HepG2 (cell line): ENCODE results near the gene TCN2. TPM values are rescaled to one million over a fixed set of nuclear protein-coding genes. Genes with fewer than 3 reads are reported as not detected.

Experiments used
- ATRX ChIP-seq: sonication (generic); formaldehyde crosslinking; IDR thresholded peaks from 2 replicates; pipeline ENCODE4 v1.4.0; 2020; ENCODE audit warnings: missing genetic modification reagents, borderline replicate concordance
- CENPX ChIP-seq: sonication (generic); formaldehyde crosslinking; IDR thresholded peaks from 2 replicates; pipeline ENCODE4 v1.9.0; 2021; ENCODE audit warnings: mild to moderate bottlenecking, missing genetic modification reagents, moderate library complexity
- FIP1L1 ChIP-seq: fragments of 200-400 bp; formaldehyde crosslinking; IDR thresholded peaks from 2 replicates; pipeline ENCODE4 v1.6.1; 2018; ENCODE audit warnings: low read depth, mild to moderate bottlenecking, low read length, moderate library complexity, borderline replicate concordance; ENCODE audit not compliant: insufficient read depth
- HNRNPLL ChIP-seq: fragments of 200-400 bp; formaldehyde crosslinking; IDR thresholded peaks from 2 replicates; pipeline ENCODE4 v1.6.1; 2017; ENCODE audit warnings: mild to moderate bottlenecking, low read depth, low read length; ENCODE audit not compliant: poor library complexity, severe bottlenecking
- JARID2 ChIP-seq: sonication (generic); formaldehyde crosslinking; IDR thresholded peaks from 2 replicates; pipeline ENCODE4 v1.8.1; 2023; ENCODE audit warnings: missing genetic modification reagents, inconsistent platforms; ENCODE audit not compliant: insufficient replicate concordance
- KLF6 ChIP-seq: IDR thresholded peaks from 2 replicates; pipeline ENCODE4 v1.8.0; 2016; ENCODE audit warnings: missing biosample characterization, missing genetic modification reagents
- KMT2A ChIP-seq: sonication (generic); formaldehyde crosslinking; IDR thresholded peaks from 2 replicates; pipeline ENCODE4 v1.4.0; 2020; ENCODE audit warnings: missing genetic modification reagents
- MYNN ChIP-seq: sonication (generic); formaldehyde crosslinking; IDR thresholded peaks from 2 replicates; pipeline ENCODE4 v1.4.0; 2020; ENCODE audit warnings: mild to moderate bottlenecking, low read depth, missing genetic modification reagents
- PHF21A ChIP-seq: sonication (generic); formaldehyde crosslinking; IDR thresholded peaks from 2 replicates; pipeline ENCODE4 v1.5.0; 2020; ENCODE audit warnings: mild to moderate bottlenecking, missing genetic modification reagents
- PITX1 ChIP-seq: sonication (generic); formaldehyde crosslinking; IDR thresholded peaks from 2 replicates; pipeline ENCODE4 v1.5.1; 2020; ENCODE audit warnings: mild to moderate bottlenecking, missing genetic modification reagents
- SNAPC5 ChIP-seq: sonication (generic); formaldehyde crosslinking; IDR thresholded peaks from 2 replicates; pipeline ENCODE4 v1.8.1; 2023; ENCODE audit warnings: mild to moderate bottlenecking, missing genetic modification reagents, borderline replicate concordance
- TFE3 ChIP-seq: IDR thresholded peaks from 2 replicates; pipeline ENCODE4 v1.6.1; 2016
- ZSCAN29 ChIP-seq: sonication (generic); formaldehyde crosslinking; conservative IDR thresholded peaks from 2 replicates; pipeline ENCODE4 v1.4.0; 2020; ENCODE audit warnings: mild to moderate bottlenecking, missing genetic modification reagents
- polyA plus RNA-seq, 8 experiments: library from polyadenylated mRNA; depleted of rRNA in 3 of 8; stranded (reverse) in 7 of 8; unstranded in 1 of 8; fragments of >200 nt; fragmentation: Illumina TruSeq in 4 of 8; extraction: Trizol in 4 of 8; gene quantifications; 2 replicates each; pipeline versions ENCODE4 v1.2.1 to v1.2.3, GENCODE V29; 2011 to 2016; ENCODE audit warnings: low read depth in 4 of 8, missing spikeins in 1 of 8, mixed read lengths in 1 of 8; ENCODE audit not compliant: insufficient read depth in 1 of 8
- total RNA-seq, 5 experiments: library from RNA; depleted of rRNA; stranded (reverse); fragments of >200 nt; fragmentation: Illumina TruSeq; extraction: Trizol; gene quantifications; 2 replicates each; pipeline ENCODE4 v1.2.3, GENCODE V29; 2016; ENCODE audit warnings: low read depth in 1 of 5
- TF ChIP-seq, protein P1 (sequence below): sonication (generic); formaldehyde crosslinking; IDR thresholded peaks from 2 replicates; pipeline ENCODE4 v1.8.0; 2022; ENCODE audit warnings: missing genetic modification reagents, mild to moderate bottlenecking, inconsistent platforms, borderline replicate concordance
- TF ChIP-seq, protein P2 (sequence below): sonication (generic); formaldehyde crosslinking; IDR thresholded peaks from 2 replicates; pipeline ENCODE4 v1.8.0; 2022; ENCODE audit warnings: mild to moderate bottlenecking, missing genetic modification reagents
- TF ChIP-seq, protein P3 (sequence below): sonication (generic); formaldehyde crosslinking; IDR thresholded peaks from 2 replicates; pipeline ENCODE4 v1.5.0; 2020; ENCODE audit warnings: missing genetic modification reagents
- TF ChIP-seq, protein P4 (sequence below): IDR thresholded peaks from 2 replicates; pipeline ENCODE4 v1.4.0; 2020; ENCODE audit warnings: mild to moderate bottlenecking, missing genetic modification reagents
- TF ChIP-seq, protein P5 (sequence below): fragments of 450-650 bp; IDR thresholded peaks from 2 replicates; pipeline ENCODE4 v1.6.1; 2017; ENCODE audit warnings: mild to moderate bottlenecking

TCN2 gene
- total and polyA plus RNA-seq, 2 of the 13 experiments (the other 11 are each of a cell fraction or from before 2014, with no cell fraction given) = 0.29 to 0.31 TPM

- TF ChIP-seq ZSCAN29 (CRISPR knock-in tag) (no peak), TFE3 (CRISPR knock-in tag) (no peak), CENPX (no peak), KLF6 (CRISPR knock-in tag) (no peak), SNAPC5 (CRISPR knock-in tag) (no peak), MYNN (CRISPR knock-in tag) (no peak), PHF21A (peak; percentile 47; the same call in 1 of the 2 replicates), ATRX (CRISPR knock-in tag) (no peak), JARID2 (CRISPR knock-in tag) (no peak), KMT2A (CRISPR knock-in tag) (no peak), PITX1 (CRISPR knock-in tag) (0 out of 2 replicates have a peak, but pooled peaks have one; percentile 28), HNRNPLL (no peak), FIP1L1 (no peak)
- TF ChIP-seq, protein P1, sequence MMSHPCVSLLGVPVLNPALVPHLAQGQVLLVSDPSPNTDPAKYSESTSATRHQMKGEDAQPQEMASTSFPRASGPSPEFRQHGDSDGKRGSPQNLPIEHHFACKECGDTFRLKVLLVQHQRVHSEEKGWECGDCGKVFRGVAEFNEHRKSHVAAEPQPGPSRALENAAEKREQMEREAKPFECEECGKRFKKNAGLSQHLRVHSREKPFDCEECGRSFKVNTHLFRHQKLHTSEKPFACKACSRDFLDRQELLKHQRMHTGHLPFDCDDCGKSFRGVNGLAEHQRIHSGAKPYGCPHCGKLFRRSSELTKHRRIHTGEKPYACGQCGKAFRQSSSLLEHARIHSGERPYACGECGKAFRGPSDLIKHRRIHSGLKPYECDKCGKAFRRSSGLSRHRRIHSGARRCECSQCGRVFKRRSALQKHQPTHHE (CRISPR knock-in tag) = no peak
- TF ChIP-seq, protein P2, sequence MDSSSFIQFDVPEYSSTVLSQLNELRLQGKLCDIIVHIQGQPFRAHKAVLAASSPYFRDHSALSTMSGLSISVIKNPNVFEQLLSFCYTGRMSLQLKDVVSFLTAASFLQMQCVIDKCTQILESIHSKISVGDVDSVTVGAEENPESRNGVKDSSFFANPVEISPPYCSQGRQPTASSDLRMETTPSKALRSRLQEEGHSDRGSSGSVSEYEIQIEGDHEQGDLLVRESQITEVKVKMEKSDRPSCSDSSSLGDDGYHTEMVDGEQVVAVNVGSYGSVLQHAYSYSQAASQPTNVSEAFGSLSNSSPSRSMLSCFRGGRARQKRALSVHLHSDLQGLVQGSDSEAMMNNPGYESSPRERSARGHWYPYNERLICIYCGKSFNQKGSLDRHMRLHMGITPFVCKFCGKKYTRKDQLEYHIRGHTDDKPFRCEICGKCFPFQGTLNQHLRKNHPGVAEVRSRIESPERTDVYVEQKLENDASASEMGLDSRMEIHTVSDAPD (CRISPR knock-in tag) = no peak
- TF ChIP-seq, protein P3, sequence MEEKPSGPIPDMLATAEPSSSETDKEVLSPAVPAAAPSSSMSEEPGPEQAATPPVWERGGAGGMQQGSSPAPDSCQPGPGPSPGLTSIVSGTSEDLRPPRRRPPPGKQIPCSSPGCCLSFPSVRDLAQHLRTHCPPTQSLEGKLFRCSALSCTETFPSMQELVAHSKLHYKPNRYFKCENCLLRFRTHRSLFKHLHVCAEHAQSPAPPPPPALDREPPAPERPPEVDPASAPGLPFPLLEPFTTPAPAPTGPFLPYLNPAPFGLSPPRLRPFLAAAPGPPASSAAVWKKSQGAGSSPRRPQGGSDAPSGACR (CRISPR knock-in tag) = no peak
- TF ChIP-seq, protein P4, sequence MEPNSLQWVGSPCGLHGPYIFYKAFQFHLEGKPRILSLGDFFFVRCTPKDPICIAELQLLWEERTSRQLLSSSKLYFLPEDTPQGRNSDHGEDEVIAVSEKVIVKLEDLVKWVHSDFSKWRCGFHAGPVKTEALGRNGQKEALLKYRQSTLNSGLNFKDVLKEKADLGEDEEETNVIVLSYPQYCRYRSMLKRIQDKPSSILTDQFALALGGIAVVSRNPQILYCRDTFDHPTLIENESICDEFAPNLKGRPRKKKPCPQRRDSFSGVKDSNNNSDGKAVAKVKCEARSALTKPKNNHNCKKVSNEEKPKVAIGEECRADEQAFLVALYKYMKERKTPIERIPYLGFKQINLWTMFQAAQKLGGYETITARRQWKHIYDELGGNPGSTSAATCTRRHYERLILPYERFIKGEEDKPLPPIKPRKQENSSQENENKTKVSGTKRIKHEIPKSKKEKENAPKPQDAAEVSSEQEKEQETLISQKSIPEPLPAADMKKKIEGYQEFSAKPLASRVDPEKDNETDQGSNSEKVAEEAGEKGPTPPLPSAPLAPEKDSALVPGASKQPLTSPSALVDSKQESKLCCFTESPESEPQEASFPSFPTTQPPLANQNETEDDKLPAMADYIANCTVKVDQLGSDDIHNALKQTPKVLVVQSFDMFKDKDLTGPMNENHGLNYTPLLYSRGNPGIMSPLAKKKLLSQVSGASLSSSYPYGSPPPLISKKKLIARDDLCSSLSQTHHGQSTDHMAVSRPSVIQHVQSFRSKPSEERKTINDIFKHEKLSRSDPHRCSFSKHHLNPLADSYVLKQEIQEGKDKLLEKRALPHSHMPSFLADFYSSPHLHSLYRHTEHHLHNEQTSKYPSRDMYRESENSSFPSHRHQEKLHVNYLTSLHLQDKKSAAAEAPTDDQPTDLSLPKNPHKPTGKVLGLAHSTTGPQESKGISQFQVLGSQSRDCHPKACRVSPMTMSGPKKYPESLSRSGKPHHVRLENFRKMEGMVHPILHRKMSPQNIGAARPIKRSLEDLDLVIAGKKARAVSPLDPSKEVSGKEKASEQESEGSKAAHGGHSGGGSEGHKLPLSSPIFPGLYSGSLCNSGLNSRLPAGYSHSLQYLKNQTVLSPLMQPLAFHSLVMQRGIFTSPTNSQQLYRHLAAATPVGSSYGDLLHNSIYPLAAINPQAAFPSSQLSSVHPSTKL = peak; percentile 37; the same call in 1 of the 2 replicates
- TF ChIP-seq, protein P5, sequence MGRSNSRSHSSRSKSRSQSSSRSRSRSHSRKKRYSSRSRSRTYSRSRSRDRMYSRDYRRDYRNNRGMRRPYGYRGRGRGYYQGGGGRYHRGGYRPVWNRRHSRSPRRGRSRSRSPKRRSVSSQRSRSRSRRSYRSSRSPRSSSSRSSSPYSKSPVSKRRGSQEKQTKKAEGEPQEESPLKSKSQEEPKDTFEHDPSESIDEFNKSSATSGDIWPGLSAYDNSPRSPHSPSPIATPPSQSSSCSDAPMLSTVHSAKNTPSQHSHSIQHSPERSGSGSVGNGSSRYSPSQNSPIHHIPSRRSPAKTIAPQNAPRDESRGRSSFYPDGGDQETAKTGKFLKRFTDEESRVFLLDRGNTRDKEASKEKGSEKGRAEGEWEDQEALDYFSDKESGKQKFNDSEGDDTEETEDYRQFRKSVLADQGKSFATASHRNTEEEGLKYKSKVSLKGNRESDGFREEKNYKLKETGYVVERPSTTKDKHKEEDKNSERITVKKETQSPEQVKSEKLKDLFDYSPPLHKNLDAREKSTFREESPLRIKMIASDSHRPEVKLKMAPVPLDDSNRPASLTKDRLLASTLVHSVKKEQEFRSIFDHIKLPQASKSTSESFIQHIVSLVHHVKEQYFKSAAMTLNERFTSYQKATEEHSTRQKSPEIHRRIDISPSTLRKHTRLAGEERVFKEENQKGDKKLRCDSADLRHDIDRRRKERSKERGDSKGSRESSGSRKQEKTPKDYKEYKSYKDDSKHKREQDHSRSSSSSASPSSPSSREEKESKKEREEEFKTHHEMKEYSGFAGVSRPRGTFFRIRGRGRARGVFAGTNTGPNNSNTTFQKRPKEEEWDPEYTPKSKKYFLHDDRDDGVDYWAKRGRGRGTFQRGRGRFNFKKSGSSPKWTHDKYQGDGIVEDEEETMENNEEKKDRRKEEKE = no peak
Observed at GRCh38 chr22:30559889-30560288, 47.1 kb upstream of the TCN2 start (continued).
